Activated T-cell treated with anti-CD3 and anti-CD28 coated beads, Interleukin-2, amount 50 U/mL, for 4 hours (primary cell): ENCODE results near the gene RGL3. TPM values are rescaled to one million over a fixed set of nuclear protein-coding genes. Genes with fewer than 3 reads are reported as not detected.
"Not testable (repeated sequence)": the region's sequence is repeated elsewhere in the genome, so short reads cannot be mapped to it uniquely, and the experiment has no call there.

Experiments
- ATAC-seq, 2 donors: fragments of 200-7000 bp; cut with Tn5 transposase; one replicate each; pipeline ENCODE4 v1.10.0; 2021
- DNase-seq: peaks from one replicate; pipeline ENCODE4 v3.0.0-alpha.2; 2020
- H3K27me3 Mint-ChIP-seq: one replicate; pipeline ENCODE4 v1.8.0; 2021; ENCODE audit warnings: low read depth, mixed read lengths
- H3K36me3 Mint-ChIP-seq: one replicate; pipeline ENCODE4 v1.8.0; 2022; ENCODE audit warnings: mixed read lengths; ENCODE audit not compliant: insufficient read depth
- H3K4me1 Mint-ChIP-seq: one replicate; pipeline ENCODE4 v1.8.0; 2021; ENCODE audit warnings: low read depth, mixed read lengths
- H3K4me3 Mint-ChIP-seq: one replicate; pipeline ENCODE4 v1.8.0; 2021; ENCODE audit warnings: mild to moderate bottlenecking, moderate library complexity, mixed read lengths
- H3K9me3 Mint-ChIP-seq: one replicate; pipeline ENCODE4 v1.8.0; 2021; ENCODE audit warnings: mixed read lengths
- total RNA-seq, 3 donors: library from RNA; stranded (reverse); gene quantifications; one replicate each; pipeline ENCODE4 v1.2.1, GENCODE V29; 2021

RGL3 gene
- total RNA-seq, 3 donors from 2014 or later, result 0.29 to 0.51 TPM; not detected in 1

- no peak for DNase-seq
- no peak for ATAC-seq
- Mint-ChIP-seq H3K9me3 (no peaks in the 10 kb centered on the region), H3K36me3 (no peaks in the 10 kb centered on the region), H3K27me3 (peaks cover 5% of the 10 kb centered on the region), H3K4me1 (peaks cover 10% of the 10 kb centered on the region), H3K4me3 (no peak overlapping the region)
These were observed 62.2 kb downstream of the RGL3 start for GRCh38 chr19:11356676-11357550.

- peaks cover 5% of the 10 kb centered on the region for H3K27me3 Mint-ChIP-seq
- peak overlapping the region; percentile 64 for H3K4me3 Mint-ChIP-seq
- no peaks in the 10 kb centered on the region for H3K36me3 Mint-ChIP-seq
- no peaks in the 10 kb centered on the region for H3K9me3 Mint-ChIP-seq
- ATAC-seq (no peak), DNase-seq (no peak)
- H3K4me1 Mint-ChIP-seq, result peaks cover 10% of the 10 kb centered on the region
These were observed 63.1 kb downstream of the RGL3 start for GRCh38 chr19:11356074-11356397.

DNA sequence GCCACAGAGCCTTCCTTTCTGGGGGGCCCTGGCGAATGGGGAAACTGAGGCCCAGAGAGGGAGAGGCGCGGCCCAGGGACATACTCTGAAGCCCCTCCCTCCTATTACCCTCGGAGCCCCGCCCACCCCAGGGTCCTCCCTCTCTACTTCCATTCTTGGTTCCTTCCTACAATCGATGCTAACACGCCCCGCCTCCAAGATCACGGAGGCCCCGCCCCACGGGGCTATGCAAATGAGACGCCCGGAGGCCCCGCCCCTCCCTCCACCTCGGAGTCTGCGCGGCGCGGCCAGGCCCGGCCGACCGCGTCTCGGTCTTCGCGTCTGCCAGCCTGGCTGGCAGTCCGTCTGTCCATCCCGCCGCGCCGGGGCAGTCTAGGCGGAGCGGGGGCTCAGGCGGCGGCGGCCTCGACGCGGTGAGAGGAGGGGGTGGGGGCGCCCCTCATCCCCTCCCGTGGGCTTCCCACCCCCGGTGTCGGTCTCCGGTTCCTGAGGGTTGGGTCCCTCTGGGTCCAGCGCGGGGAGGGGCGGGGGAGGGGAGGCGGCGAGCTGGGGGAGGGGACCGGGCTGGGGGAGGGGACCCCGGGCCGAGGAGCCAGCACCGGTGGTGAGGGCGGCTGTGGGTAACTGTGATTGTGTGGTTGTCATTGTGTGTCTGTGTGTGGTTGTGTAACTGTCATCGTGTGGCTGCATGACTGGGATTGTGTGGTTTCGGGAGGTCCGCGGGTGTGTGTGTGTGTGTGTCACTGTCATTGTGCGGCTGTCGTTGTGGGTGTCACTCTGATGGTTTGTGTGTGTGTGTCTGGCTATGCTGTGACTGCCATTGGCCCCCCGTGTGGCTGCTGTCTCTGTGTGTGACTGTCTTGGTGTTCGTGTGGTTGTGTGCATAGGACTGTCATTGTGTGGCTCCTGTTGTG, 63.7 kb downstream of the RGL3 start, which contains the start of gene PLPPR2:
Gene PLPPR2, plus strand, starts transcription at position 273 of the 914 bp plus-strand sequence. CDS start 2,242 bp downstream, outside the sequence.
- H3K4me1 Mint-ChIP-seq, result peaks cover 10% of the 10 kb centered on the region
- no peaks in the 10 kb centered on the region for H3K9me3 Mint-ChIP-seq
- H3K36me3 Mint-ChIP-seq, result no peaks in the 10 kb centered on the region
- peaks cover 5% of the 10 kb centered on the region for H3K27me3 Mint-ChIP-seq
- peak within 1 kb of the TSS; percentile 64 for H3K4me3 Mint-ChIP-seq
- ATAC-seq (peak; percentile 95 to 96), DNase-seq (peak; percentile 74)

GRCh38 chr19:11354102-11354501, 65.0 kb downstream of the RGL3 start:
- H3K9me3 Mint-ChIP-seq, H3K4me1 Mint-ChIP-seq, DNase-seq, ATAC-seq, H3K36me3 Mint-ChIP-seq, H3K27me3 Mint-ChIP-seq, H3K4me3 Mint-ChIP-seq: not testable (repeated sequence)

GRCh38 chr19:11349171-11349570, 69.9 kb downstream of the RGL3 start:
- ATAC-seq (no peak), DNase-seq (no peak)
- H3K27me3 Mint-ChIP-seq, result no peaks in the 10 kb centered on the region
- no peaks in the 10 kb centered on the region for H3K9me3 Mint-ChIP-seq
- H3K4me1 Mint-ChIP-seq, result peaks cover 26% of the 10 kb centered on the region
- no peak overlapping the region for H3K4me3 Mint-ChIP-seq
- peaks cover 2% of the 10 kb centered on the region for H3K36me3 Mint-ChIP-seq

DNA sequence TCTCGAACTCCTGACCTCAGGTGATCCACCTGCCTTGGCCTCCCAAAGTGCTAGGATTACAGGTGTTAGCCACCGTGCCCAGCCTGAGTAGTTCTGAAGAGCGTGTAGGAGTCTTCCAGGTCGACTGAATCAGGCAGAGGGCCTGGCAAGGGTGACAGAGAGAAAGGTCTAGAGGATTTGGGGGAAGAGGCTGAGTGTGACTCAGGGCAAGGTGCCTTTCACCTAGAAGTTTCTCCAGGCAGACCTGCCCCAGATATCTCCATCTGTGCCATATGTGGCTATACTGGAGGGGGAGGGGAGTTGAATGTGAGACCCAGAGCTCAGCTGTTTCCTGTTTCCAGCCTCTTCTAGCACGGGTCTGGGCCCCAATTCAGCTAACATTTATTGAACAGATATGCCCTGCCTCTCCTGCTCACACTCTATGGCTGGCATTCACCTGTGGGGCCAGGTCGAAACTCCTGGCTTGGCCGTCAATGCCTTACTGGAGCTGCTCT, 71.5 kb downstream of the RGL3 start:
- H3K27me3 Mint-ChIP-seq, result no peaks in the 10 kb centered on the region
- H3K36me3 Mint-ChIP-seq, result peaks cover 2% of the 10 kb centered on the region
- DNase-seq (no peak), ATAC-seq (no peak)
- H3K4me1 Mint-ChIP-seq, result peaks cover 26% of the 10 kb centered on the region
- no peaks in the 10 kb centered on the region for H3K9me3 Mint-ChIP-seq
- H3K4me3 Mint-ChIP-seq, result peak overlapping the region; percentile 97

GRCh38 chr19:11346104-11346940, 72.8 kb downstream of the RGL3 start, which contains the start of the genes CCDC159 and TMEM205:
CCDC159 (plus strand) TSS chr19:11346519; CDS start chr19:11346607, 88 bp downstream.
TMEM205 (minus strand) TSS chr19:11346268; CDS start chr19:11345619, 649 bp downstream.
- H3K4me3 Mint-ChIP-seq, result peak within 1 kb of the TSS; percentile 97
- peaks cover 2% of the 10 kb centered on the region for H3K36me3 Mint-ChIP-seq
- peak; percentile 99 for ATAC-seq
- peaks cover 26% of the 10 kb centered on the region for H3K4me1 Mint-ChIP-seq
- peak; percentile 98 for DNase-seq
- no peaks in the 10 kb centered on the region for H3K27me3 Mint-ChIP-seq
- no peaks in the 10 kb centered on the region for H3K9me3 Mint-ChIP-seq

GRCh38 chr19:11345122-11345803, 73.9 kb downstream of the RGL3 start:
- no peak for DNase-seq
- peaks cover 2% of the 10 kb centered on the region for H3K36me3 Mint-ChIP-seq

More at GRCh38 chr19:11345122-11345803, 73.9 kb downstream of the RGL3 start:
- Mint-ChIP-seq H3K4me3 (peak overlapping the region; percentile 97), H3K9me3 (no peaks in the 10 kb centered on the region), H3K4me1 (peaks cover 26% of the 10 kb centered on the region), H3K27me3 (no peaks in the 10 kb centered on the region)
- ATAC-seq, result no peak

Other genes with a start within 250 kb of the RGL3 start
- under 1 TPM; 0.58 to 0.96 (median 0.92) TPM for gene KANK2, start 221.8 kb downstream of the RGL3 start, total RNA-seq
- gene ANGPTL8, start 179.7 kb downstream of the RGL3 start, total RNA-seq, result not detected
- gene DOCK6, start 156.8 kb downstream of the RGL3 start, total RNA-seq, result 1 to 10 TPM; 1.7 to 2.9 (median 2.1) TPM
- gene TSPAN16, start 123.2 kb downstream of the RGL3 start, total RNA-seq, result not detected
- gene RAB3D, start 79.7 kb downstream of the RGL3 start, total RNA-seq, result 1 to 10 TPM; 4.0 to 4.5 (median 4.3) TPM
- gene TMEM205, start 73.0 kb downstream of the RGL3 start, total RNA-seq, result 10 to 100 TPM; 33.5 to 38.9 (median 33.7) TPM
- 10 to 100 TPM; 10.7 to 14.6 (median 11.0) TPM for gene CCDC159, start 72.8 kb downstream of the RGL3 start, total RNA-seq
- gene PLPPR2, start 63.9 kb downstream of the RGL3 start, total RNA-seq, result 1 to 10 TPM; 2.4 to 4.1 (median 3.8) TPM
- gene SWSAP1, start 44.6 kb downstream of the RGL3 start, total RNA-seq, result 1 to 10 TPM; 2.0 to 3.1 (median 2.1) TPM
- gene EPOR, start 35.0 kb downstream of the RGL3 start, total RNA-seq, result 1 to 10 TPM; 1.8 to 2.0 (median 1.8) TPM
- under 1 TPM in 1 of 3 donors, not detected in 2; 0.11 TPM for gene ODAD3, start 15.8 kb upstream of the RGL3 start, total RNA-seq
- gene PRKCSH, start 16.3 kb upstream of the RGL3 start, total RNA-seq, result 100 to 1,000 TPM; 273 to 327 (median 319) TPM
- gene ELAVL3, start 61.7 kb upstream of the RGL3 start, total RNA-seq, result under 1 TPM in 1 of 3 donors, not detected in 2; 0.19 TPM
- 10 to 100 TPM; 12.3 to 16.9 (median 13.9) TPM for gene ZNF653, start 86.5 kb upstream of the RGL3 start, total RNA-seq
- gene ECSIT, start 109.8 kb upstream of the RGL3 start, total RNA-seq, result 10 to 100 TPM; 72.3 to 88.1 (median 81.9) TPM
- gene CNN1, start 119.5 kb upstream of the RGL3 start, total RNA-seq, result under 1 TPM in 1 of 3 donors, not detected in 2; 0.25 TPM
- gene ELOF1, start 139.9 kb upstream of the RGL3 start, total RNA-seq, result 10 to 100 TPM; 82.5 to 91.6 (median 86.4) TPM
- gene ACP5, start 158.3 kb upstream of the RGL3 start, total RNA-seq, result 1 to 10 TPM; 2.4 to 2.9 (median 2.8) TPM
- gene ZNF627, start 178.2 kb upstream of the RGL3 start, total RNA-seq, result 1 to 10 TPM; 2.6 to 3.5 (median 3.4) TPM